ENCODE measurements around the gene SLC25A11. TPM values are rescaled to one million over a fixed set of nuclear protein-coding genes. Genes with fewer than 3 reads are reported as not detected.

SLC25A11 gene
- total and polyA plus RNA-seq, 2 experiments from 2014 or later: 59.5 to 78.7 TPM

- 91% methylated on average over 9 of the region's 16 CpGs for WGBS (ENCODE audit: low lambda C conversion rate, missing lambda C conversion rate)
- DNase-seq (ENCODE audit: low spot score): no peak
- Histone ChIP-seq H3K4me1 (ENCODE audit: insufficient read depth) (peaks cover 6% of the 10 kb centered on the region), H3K79me2 (peaks cover 15% of the 10 kb centered on the region), H3K27ac (no peak overlapping the region), H3K9me3 (ENCODE audit: low read depth) (no peaks in the 10 kb centered on the region), H3K36me3 (replicated peaks; ENCODE audit: insufficient read depth, low read depth) (no peaks in the 10 kb centered on the region), H3K4me3 (no peak overlapping the region), H2AFZ (no peak overlapping the region), H3K4me2 (no peak overlapping the region), H3K9me2 (replicated peaks; ENCODE audit: insufficient read depth) (no peaks in the 10 kb centered on the region), H4K20me1 (ENCODE audit: insufficient read depth, poor library complexity, severe bottlenecking) (no peaks in the 10 kb centered on the region), H3K27me3 (no peaks in the 10 kb centered on the region)
- TF ChIP-seq CTCF (IDR thresholded peaks at IDR 0.05; ENCODE audit: poor library complexity) (no peak), EZH2phosphoT487 (IDR thresholded peaks at IDR 0.05; ENCODE audit: low read depth, severe bottlenecking, unreplicated experiment) (no peak), EZH2 (IDR thresholded peaks at IDR 0.05; ENCODE audit: borderline replicate concordance) (no peak)
Measured at GRCh38 chr17:4933646-4934045, 6.2 kb downstream of the SLC25A11 start.

GRCh38 chr17:4932756-4933155 lies 7.1 kb downstream of the SLC25A11 start:
- Histone ChIP-seq H3K79me2 (peaks cover 6% of the 10 kb centered on the region), H3K4me1 (ENCODE audit: insufficient read depth) (no peaks in the 10 kb centered on the region), H3K27ac (no peak overlapping the region), H3K36me3 (replicated peaks; ENCODE audit: insufficient read depth, low read depth) (no peaks in the 10 kb centered on the region), H3K4me2 (no peak overlapping the region), H4K20me1 (ENCODE audit: insufficient read depth, poor library complexity, severe bottlenecking) (no peaks in the 10 kb centered on the region), H3K9me2 (replicated peaks; ENCODE audit: insufficient read depth) (no peaks in the 10 kb centered on the region), H3K27me3 (no peaks in the 10 kb centered on the region), H3K9me3 (ENCODE audit: low read depth) (no peaks in the 10 kb centered on the region), H3K4me3 (no peak overlapping the region), H2AFZ (no peak overlapping the region)
- no peak for DNase-seq (ENCODE audit: low spot score)
- TF ChIP-seq EZH2phosphoT487 (IDR thresholded peaks at IDR 0.05; ENCODE audit: low read depth, severe bottlenecking, unreplicated experiment) (no peak), CTCF (IDR thresholded peaks at IDR 0.05; ENCODE audit: poor library complexity) (no peak), EZH2 (IDR thresholded peaks at IDR 0.05; ENCODE audit: borderline replicate concordance) (no peak)
- 88% methylated on average over 12 of the region's 12 CpGs for WGBS (ENCODE audit: low lambda C conversion rate, missing lambda C conversion rate)

- Histone ChIP-seq H3K4me1 (ENCODE audit: insufficient read depth) (no peaks in the 10 kb centered on the region), H3K9me2 (replicated peaks; ENCODE audit: insufficient read depth) (no peaks in the 10 kb centered on the region), H3K4me3 (no peak within 1 kb of the TSS), H3K4me2 (no peak within 1 kb of the TSS), H3K9me3 (ENCODE audit: low read depth) (no peaks in the 10 kb centered on the region), H3K79me2 (no peaks in the 10 kb centered on the region), H3K36me3 (replicated peaks; ENCODE audit: insufficient read depth, low read depth) (no peaks in the 10 kb centered on the region), H2AFZ (no peak within 1 kb of the TSS), H3K27me3 (no peaks in the 10 kb centered on the region), H3K27ac (no peak within 1 kb of the TSS), H4K20me1 (ENCODE audit: insufficient read depth, poor library complexity, severe bottlenecking) (no peaks in the 10 kb centered on the region)
- WGBS (ENCODE audit: low lambda C conversion rate, missing lambda C conversion rate): 95% methylated on average over 14 of the region's 14 CpGs
- TF ChIP-seq CTCF (IDR thresholded peaks at IDR 0.05; ENCODE audit: poor library complexity) (no peak), EZH2phosphoT487 (IDR thresholded peaks at IDR 0.05; ENCODE audit: low read depth, severe bottlenecking, unreplicated experiment) (no peak), EZH2 (IDR thresholded peaks at IDR 0.05; ENCODE audit: borderline replicate concordance) (no peak)
- no peak for DNase-seq (ENCODE audit: low spot score)
Measured at GRCh38 chr17:4931963-4932362, 7.9 kb downstream of the SLC25A11 start, which contains the start of gene GP1BA. GP1BA (plus strand) TSS chr17:4932277; CDS start chr17:4932605, 328 bp downstream.

GRCh38 chr17:4928881-4929280 lies 11.0 kb downstream of the SLC25A11 start:
- over 99% methylated on average over 18 of the region's 18 CpGs for WGBS (ENCODE audit: low lambda C conversion rate, missing lambda C conversion rate)

More at GRCh38 chr17:4928881-4929280, 11.0 kb downstream of the SLC25A11 start:
- Histone ChIP-seq H3K9me2 (replicated peaks; ENCODE audit: insufficient read depth) (no peaks in the 10 kb centered on the region), H2AFZ (no peak overlapping the region), H3K36me3 (replicated peaks; ENCODE audit: insufficient read depth, low read depth) (no peaks in the 10 kb centered on the region), H3K79me2 (no peaks in the 10 kb centered on the region), H4K20me1 (ENCODE audit: insufficient read depth, poor library complexity, severe bottlenecking) (no peaks in the 10 kb centered on the region), H3K9me3 (ENCODE audit: low read depth) (no peaks in the 10 kb centered on the region), H3K4me3 (no peak overlapping the region), H3K4me2 (no peak overlapping the region), H3K4me1 (ENCODE audit: insufficient read depth) (no peaks in the 10 kb centered on the region), H3K27ac (no peak overlapping the region), H3K27me3 (no peaks in the 10 kb centered on the region)
- no peak for TF ChIP-seq EZH2 (IDR thresholded peaks at IDR 0.05; ENCODE audit: borderline replicate concordance)
- no peak for TF ChIP-seq CTCF (IDR thresholded peaks at IDR 0.05; ENCODE audit: poor library complexity)
- TF ChIP-seq EZH2phosphoT487 (IDR thresholded peaks at IDR 0.05; ENCODE audit: low read depth, severe bottlenecking, unreplicated experiment): no peak
- DNase-seq (ENCODE audit: low spot score): no peak
